ENCODE measurements around the gene PURA. TPM values are rescaled to one million over a fixed set of nuclear protein-coding genes. Genes with fewer than 3 reads are reported as not detected.

The PURA gene
- total RNA-seq, 1 donor from 2014 or later = 9.2 TPM

- FAIRE-seq = no peak
- peak overlapping the region; percentile 76 for H2AFZ ChIP-seq (ENCODE audit: low read depth, low read length)
- peak overlapping the region; percentile 67 for H3K27ac ChIP-seq (ENCODE audit: low read depth, low read length)
- TF ChIP-seq EZH2 (IDR thresholded peaks at IDR 0.05; ENCODE audit: insufficient read depth, low read length) = no peak
- no peak for TF ChIP-seq CTCF (IDR thresholded peaks at IDR 0.05; ENCODE audit: insufficient read depth, low read depth, low read length)
- peaks cover 66% of the 10 kb centered on the region for H3K79me2 ChIP-seq (ENCODE audit: insufficient read depth, low read length)
- H3K9me3 Mint-ChIP-seq (ENCODE audit: unreplicated experiment) = no peaks in the 10 kb centered on the region
- H3K9ac ChIP-seq (ENCODE audit: low read length) = peak overlapping the region; percentile 83
- peak; percentile 49 for DNase-seq (ENCODE audit: low read depth)
- no peaks in the 10 kb centered on the region for H3K9me3 ChIP-seq (ENCODE audit: insufficient read depth, low read depth, low read length)
- peaks cover 70% of the 10 kb centered on the region for H4K20me1 ChIP-seq (ENCODE audit: insufficient read depth, low read length)
- H3K36me3 ChIP-seq (ENCODE audit: insufficient read depth, low read length) = no peaks in the 10 kb centered on the region
- H3K4me1 Mint-ChIP-seq (ENCODE audit: low read depth, unreplicated experiment) = peaks cover 21% of the 10 kb centered on the region
- peaks cover 25% of the 10 kb centered on the region for H3K27me3 Mint-ChIP-seq (ENCODE audit: low read depth, unreplicated experiment)
- peak overlapping the region; percentile 83 for H3K4me3 Mint-ChIP-seq (ENCODE audit: unreplicated experiment)
- no peaks in the 10 kb centered on the region for H3K36me3 Mint-ChIP-seq (ENCODE audit: low read depth, unreplicated experiment)
- peaks cover 20% of the 10 kb centered on the region for H3K4me1 ChIP-seq (ENCODE audit: insufficient read depth, low read length)
- H3K27ac Mint-ChIP-seq (ENCODE audit: unreplicated experiment) = peak overlapping the region; percentile 35
- H3K4me3 ChIP-seq (ENCODE audit: insufficient read depth, low read depth, low read length) = peak overlapping the region; percentile 64
- H3K27me3 ChIP-seq (ENCODE audit: insufficient read depth, low read length) = peaks cover 26% of the 10 kb centered on the region
- H3K4me2 ChIP-seq (ENCODE audit: low read length) = peak overlapping the region; percentile 91
These were observed 654 bp downstream of the PURA start for GRCh38 chr5:140114341-140115185.

GRCh38 chr5:140115186-140115500 is 1.2 kb downstream of the PURA start:
- TF ChIP-seq CTCF (IDR thresholded peaks at IDR 0.05; ENCODE audit: insufficient read depth, low read depth, low read length) (no peak), EZH2 (IDR thresholded peaks at IDR 0.05; ENCODE audit: insufficient read depth, low read length) (no peak)
- Mint-ChIP-seq H3K27me3 (ENCODE audit: low read depth, unreplicated experiment) (peaks cover 22% of the 10 kb centered on the region), H3K4me1 (ENCODE audit: low read depth, unreplicated experiment) (peaks cover 20% of the 10 kb centered on the region), H3K27ac (ENCODE audit: unreplicated experiment) (no peak overlapping the region), H3K36me3 (ENCODE audit: low read depth, unreplicated experiment) (no peaks in the 10 kb centered on the region), H3K9me3 (ENCODE audit: unreplicated experiment) (no peaks in the 10 kb centered on the region), H3K4me3 (ENCODE audit: unreplicated experiment) (peak overlapping the region; percentile 83)
- H2AFZ ChIP-seq (ENCODE audit: low read depth, low read length) = no peak overlapping the region
- H3K79me2 ChIP-seq (ENCODE audit: insufficient read depth, low read length) = peaks cover 68% of the 10 kb centered on the region
- FAIRE-seq (no peak), DNase-seq (ENCODE audit: low read depth) (no peak)
- H3K4me2 ChIP-seq (ENCODE audit: low read length) = peak overlapping the region; percentile 91
- H3K4me1 ChIP-seq (ENCODE audit: insufficient read depth, low read length) = peaks cover 20% of the 10 kb centered on the region
- H3K36me3 ChIP-seq (ENCODE audit: insufficient read depth, low read length) = no peaks in the 10 kb centered on the region
- H3K27me3 ChIP-seq (ENCODE audit: insufficient read depth, low read length) = peaks cover 24% of the 10 kb centered on the region
- H4K20me1 ChIP-seq (ENCODE audit: insufficient read depth, low read length) = peaks cover 64% of the 10 kb centered on the region
- H3K9me3 ChIP-seq (ENCODE audit: insufficient read depth, low read depth, low read length) = no peaks in the 10 kb centered on the region
- H3K4me3 ChIP-seq (ENCODE audit: insufficient read depth, low read depth, low read length) = peak overlapping the region; percentile 64
- peak overlapping the region; percentile 83 for H3K9ac ChIP-seq (ENCODE audit: low read length)
- no peak overlapping the region for H3K27ac ChIP-seq (ENCODE audit: low read depth, low read length)

- DNase-seq (ENCODE audit: low read depth) (no peak), FAIRE-seq (no peak)
- Histone ChIP-seq H3K36me3 (ENCODE audit: insufficient read depth, low read length) (no peaks in the 10 kb centered on the region), H3K27me3 (ENCODE audit: insufficient read depth, low read length) (peaks cover 10% of the 10 kb centered on the region), H4K20me1 (ENCODE audit: insufficient read depth, low read length) (peaks cover 58% of the 10 kb centered on the region), H3K4me2 (ENCODE audit: low read length) (no peak overlapping the region), H3K79me2 (ENCODE audit: insufficient read depth, low read length) (peaks cover 54% of the 10 kb centered on the region), H3K4me1 (ENCODE audit: insufficient read depth, low read length) (peaks cover 20% of the 10 kb centered on the region), H3K4me3 (ENCODE audit: insufficient read depth, low read depth, low read length) (no peak overlapping the region), H3K9ac (ENCODE audit: low read length) (no peak overlapping the region), H3K9me3 (ENCODE audit: insufficient read depth, low read depth, low read length) (no peaks in the 10 kb centered on the region), H2AFZ (ENCODE audit: low read depth, low read length) (no peak overlapping the region), H3K27ac (ENCODE audit: low read depth, low read length) (no peak overlapping the region)
- Mint-ChIP-seq H3K36me3 (ENCODE audit: low read depth, unreplicated experiment) (no peaks in the 10 kb centered on the region), H3K9me3 (ENCODE audit: unreplicated experiment) (no peaks in the 10 kb centered on the region), H3K4me1 (ENCODE audit: low read depth, unreplicated experiment) (peaks cover 20% of the 10 kb centered on the region), H3K27me3 (ENCODE audit: low read depth, unreplicated experiment) (peaks cover 7% of the 10 kb centered on the region), H3K4me3 (ENCODE audit: unreplicated experiment) (peak overlapping the region; percentile 36), H3K27ac (ENCODE audit: unreplicated experiment) (no peak overlapping the region)
- TF ChIP-seq CTCF (IDR thresholded peaks at IDR 0.05; ENCODE audit: insufficient read depth, low read depth, low read length) (no peak), EZH2 (IDR thresholded peaks at IDR 0.05; ENCODE audit: insufficient read depth, low read length) (no peak)
These were observed 2.8 kb downstream of the PURA start for GRCh38 chr5:140116716-140117115.
